HG02763 (cell line): ENCODE measurements around the gene HOXD13.

ENCODE experiments used
- ATAC-seq: cut with Tn5 transposase; IDR thresholded peaks from one replicate; pipeline ENCODE4 v1.9.1; 2021; ENCODE audit warnings: mild to moderate bottlenecking, moderate library complexity; ENCODE audit not compliant: unreplicated experiment

The HOXD13 gene

DNA sequence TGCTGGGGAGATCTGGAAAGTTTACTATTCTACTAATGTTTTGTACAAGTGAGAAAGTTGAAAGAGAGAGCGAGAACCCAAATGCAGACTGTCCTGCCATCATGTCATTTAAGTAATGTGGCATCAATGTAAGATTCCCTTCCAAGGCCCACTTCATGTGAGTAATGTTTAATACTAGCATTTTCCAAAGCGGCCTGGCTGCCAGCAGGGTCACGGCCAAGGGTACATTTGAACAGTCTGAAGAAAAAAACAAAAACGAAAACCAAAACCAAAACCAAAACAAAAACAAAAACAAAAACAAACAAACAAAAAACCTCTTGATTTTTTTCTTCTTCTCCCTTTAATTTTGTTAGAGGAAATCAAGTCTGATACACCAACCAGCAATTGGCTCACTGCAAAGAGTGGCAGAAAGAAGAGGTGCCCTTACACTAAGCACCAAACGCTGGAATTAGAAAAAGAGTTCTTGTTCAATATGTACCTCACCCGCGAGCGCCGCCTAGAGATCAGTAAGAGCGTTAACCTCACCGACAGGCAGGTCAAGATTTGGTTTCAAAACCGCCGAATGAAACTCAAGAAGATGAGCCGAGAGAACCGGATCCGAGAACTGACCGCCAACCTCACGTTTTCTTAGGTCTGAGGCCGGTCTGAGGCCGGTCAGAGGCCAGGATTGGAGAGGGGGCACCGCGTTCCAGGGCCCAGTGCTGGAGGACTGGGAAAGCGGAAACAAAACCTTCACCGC, 26.2 kb downstream of the HOXD13 start:
- no peak for ATAC-seq

DNA sequence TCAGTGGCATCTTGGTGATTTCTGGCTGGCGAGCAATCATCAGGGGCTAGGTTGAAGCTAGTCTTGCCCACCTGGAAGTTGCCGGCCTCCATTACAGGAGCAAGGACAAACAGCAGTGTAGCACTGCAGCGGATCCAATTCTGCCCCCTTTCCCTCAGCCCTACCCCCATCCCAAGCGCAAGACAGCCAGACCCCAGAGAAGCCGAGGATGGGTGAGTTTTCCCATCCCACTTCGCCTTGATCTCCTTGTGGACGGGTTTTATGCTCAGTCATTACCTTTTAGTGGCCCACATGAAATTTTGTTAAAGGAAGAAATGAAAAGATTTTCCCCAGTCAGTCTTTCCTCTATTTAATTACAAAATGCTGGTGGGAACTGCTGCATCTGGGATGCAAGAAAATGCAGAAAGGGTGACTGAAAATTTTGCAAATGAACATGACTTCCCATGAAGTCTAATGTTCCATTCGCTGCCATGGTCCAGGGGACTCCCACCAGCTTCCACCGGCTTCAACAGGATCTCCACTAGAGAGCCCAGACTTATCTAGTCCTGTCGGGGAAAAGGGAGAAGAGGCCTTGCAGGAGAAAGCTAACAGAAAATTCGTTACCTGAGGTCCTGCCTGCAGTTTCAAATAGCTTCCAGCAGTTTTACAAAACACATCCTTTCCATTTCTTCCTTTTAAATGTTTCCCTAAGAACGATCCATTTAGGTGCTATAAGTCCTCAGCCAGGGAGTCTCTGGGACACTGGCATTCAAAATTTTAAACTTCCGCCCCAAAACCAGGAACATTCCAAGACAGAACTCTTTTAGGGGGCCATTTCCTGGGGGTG, 28.1 kb downstream of the HOXD13 start:
- ATAC-seq: no peak

DNA sequence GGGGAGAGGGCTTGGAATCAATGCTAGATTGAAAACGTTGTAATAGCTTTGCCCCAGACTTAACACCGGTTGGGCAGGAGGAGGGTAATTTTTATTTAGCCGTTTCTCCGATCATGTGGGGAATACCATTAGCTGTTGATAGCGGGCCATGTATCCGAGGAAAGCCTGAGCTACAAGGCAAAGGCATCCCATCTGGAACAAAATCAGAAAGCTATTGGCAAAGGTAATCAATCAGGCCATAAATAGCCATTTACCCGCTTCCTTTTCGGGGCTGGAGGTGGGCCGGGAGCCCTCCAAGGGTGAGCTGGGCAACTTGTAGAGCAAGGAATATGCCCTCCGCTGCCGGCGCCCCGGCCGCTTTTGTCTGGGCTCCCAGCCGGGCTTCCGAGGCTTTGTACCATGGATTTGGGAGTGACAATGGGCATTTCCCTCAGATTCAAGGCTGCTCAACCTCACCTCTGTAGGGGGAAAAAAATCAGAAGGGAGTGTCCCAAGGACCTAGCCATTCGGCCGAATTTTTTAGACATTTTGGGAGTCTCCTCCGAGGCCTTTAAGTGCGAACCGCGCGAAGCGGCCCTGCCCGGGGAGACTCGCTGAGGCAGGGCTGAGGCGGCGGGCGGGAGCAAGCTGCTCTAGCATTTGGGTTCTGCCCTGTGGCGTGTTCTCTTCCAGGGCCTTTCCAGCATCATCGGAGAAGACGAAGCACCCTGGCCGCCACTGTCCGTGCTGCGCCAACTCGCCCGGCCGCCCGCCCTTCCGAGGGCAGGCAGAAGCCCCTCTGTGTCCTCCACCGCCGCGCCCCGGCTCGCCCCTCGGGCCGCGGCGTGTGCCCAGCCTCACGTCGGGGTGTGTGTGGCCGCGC, 28.9 kb downstream of the HOXD13 start:
- no peak for ATAC-seq

DNA sequence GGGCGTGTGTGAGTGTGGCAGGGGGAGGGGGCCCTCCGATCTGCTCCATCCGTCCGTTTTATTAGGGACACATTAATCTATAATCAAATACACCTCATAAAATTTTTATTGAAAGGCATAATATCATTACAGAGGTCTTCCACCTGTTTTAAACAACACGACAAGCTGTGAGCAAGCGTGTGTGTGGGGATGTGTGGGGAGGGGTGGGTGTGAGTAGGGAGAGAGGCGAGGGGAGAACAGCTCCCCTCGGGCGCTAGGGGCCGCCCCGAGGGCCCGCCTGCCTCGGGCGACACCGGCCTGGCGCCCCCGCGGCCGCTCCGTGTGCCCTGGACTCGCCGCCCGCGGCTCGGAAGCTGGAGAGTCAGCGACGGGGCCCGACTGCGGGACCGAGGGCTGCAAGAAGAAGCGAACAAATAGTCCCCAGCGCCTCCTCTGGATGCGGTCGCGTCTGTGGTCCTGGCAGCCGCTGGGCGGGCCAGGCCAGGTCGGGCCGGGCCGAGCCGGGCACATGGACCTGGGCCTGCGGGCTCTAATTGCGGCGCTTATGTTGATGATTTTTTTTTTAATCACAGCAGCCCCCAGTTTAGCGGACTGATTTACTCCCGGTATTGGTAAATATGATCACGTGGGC, 29.6 kb downstream of the HOXD13 start:
- ATAC-seq: no peak

DNA sequence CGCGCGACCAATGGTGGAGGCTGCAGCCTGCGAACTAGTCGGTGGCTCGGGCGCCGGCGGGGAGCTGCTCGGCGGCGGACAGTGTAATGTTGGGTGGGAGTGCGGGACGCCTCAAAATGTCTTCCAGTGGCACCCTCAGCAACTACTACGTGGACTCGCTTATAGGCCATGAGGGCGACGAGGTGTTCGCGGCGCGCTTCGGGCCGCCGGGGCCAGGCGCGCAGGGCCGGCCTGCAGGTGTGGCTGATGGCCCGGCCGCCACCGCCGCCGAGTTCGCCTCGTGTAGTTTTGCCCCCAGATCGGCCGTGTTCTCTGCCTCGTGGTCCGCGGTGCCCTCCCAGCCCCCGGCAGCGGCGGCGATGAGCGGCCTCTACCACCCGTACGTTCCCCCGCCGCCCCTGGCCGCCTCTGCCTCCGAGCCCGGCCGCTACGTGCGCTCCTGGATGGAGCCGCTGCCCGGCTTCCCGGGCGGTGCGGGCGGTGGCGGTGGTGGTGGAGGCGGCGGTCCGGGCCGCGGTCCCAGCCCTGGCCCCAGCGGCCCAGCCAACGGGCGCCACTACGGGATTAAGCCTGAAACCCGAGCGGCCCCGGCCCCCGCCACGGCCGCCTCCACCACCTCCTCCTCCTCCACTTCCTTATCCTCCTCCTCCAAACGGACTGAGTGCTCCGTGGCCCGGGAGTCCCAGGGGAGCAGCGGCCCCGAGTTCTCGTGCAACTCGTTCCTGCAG, 30.3 kb downstream of the HOXD13 start, which contains the start of gene HOXD9:
Gene HOXD9 (plus strand): TSS at position 37 of the 728 bp plus-strand sequence. CDS start 50 bp downstream, at position 87.
- no peak for ATAC-seq

DNA sequence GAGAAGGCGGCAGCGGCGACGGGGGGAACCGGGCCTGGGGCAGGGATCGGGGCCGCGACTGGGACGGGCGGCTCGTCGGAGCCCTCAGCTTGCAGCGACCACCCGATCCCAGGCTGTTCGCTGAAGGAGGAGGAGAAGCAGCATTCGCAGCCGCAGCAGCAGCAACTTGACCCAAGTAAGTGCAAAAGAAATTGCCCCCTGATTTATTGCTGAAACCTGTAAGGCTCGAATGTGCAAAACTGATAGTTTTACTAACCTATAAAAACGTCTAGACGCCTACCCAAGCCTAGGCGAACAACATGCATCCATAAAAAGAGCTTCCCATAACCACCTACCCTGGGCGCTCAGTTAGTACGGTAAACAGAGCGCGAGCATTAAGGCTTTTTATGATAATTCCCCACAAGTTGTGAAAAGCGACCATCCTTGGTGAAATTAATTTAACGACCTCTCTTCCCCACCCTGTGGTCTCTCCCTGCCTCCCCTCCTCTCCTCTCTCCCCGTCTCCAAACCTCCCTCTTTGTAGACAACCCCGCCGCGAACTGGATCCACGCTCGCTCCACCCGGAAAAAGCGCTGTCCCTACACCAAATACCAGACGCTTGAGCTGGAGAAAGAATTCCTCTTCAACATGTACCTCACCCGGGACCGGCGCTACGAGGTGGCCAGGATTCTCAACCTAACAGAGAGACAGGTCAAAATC, 31.0 kb downstream of the HOXD13 start:
- no peak for ATAC-seq

DNA sequence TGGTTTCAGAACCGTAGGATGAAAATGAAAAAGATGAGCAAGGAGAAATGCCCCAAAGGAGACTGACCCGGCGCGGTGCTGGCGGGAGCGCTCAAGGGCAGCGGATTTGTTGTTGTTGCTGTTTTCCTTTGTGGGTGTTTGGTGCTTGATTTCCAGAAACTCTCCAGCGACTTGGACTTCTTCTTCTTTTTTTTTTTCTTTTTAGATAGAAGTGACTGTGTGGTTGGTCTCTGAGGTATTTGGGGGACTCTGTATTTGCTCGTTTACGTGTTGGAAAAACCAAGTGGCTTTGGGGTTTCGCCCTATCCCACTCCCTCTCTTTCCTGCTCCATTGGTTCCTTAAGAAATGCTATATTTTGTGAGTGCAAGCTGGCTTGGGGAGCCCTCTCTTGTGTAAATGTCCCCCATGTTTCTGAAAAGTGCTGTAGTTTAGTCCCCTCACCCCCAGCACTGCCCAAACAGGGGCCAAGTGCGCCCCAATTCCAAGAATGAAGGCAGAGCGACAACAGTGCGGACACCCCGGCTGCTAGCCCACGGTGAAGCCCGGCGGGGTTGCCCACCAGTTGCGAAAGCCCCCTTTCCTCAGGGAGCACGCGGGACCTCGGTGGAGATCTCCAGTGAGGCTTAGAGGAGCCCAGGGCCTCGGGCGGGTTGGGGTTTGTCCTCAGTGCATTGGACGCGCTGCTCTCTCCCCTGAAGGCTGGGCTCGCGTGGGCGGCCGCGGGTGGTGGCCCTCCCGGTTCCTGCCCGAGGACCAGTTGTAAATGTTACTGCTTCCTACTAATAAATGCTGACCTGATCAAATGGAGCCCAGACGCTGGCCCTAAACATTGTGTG, 31.8 kb downstream of the HOXD13 start:
- ATAC-seq: no peak

DNA sequence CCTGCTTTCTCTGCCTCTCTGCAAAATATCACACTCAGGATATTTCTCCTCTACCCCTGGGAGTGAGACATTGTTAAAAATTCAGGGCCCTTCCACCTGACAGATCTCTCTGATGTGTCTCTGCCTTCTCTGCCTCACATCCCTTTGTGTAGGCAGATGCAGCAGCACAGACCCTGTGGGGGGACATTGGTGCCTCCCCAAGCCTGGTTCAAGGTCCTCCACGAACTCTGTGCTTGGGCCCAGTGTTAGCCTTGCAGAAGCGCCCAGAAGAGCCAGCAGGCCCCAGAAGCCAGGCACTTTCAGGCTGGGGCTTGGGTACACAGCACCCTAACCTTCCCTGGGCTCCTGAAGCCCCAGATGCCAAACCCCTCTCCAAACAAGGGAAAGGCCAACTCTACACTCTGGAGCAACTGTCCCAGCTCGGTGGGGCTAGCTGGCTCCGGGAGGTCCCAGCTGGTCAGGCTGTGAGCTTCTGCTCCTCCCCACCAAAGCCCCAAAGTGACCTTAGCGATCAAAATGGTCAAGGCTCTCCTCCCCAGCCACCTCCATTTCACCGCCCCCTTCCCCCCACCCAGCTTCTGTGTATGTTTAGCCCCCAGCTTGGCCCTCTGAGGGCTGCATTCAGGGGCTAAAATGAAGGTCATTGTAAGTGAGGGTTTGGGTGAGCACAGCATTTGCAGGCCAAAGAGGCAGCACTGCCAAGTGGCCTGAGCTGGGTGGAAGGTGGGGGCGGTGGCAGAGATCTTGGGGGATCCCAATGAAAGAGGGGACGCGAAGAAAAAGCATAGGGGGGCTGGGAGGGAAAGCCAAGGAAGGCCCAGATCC, 32.6 kb downstream of the HOXD13 start:
- ATAC-seq: no peak

DNA sequence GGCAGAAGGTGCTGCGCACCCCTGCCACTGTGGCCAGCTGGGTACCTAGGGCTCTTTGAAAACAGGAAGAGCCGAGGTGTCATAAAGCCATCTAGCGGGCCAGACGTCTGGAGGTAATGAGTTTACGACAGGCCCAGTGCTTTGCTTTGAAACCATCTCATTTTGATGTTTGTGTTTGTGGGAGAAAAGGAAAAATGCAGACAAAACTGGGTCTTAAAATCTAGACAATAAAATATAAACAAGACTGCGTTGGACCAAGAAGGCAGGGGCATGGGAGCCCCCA, 33.2 kb downstream of the HOXD13 start:
- no peak for ATAC-seq

DNA sequence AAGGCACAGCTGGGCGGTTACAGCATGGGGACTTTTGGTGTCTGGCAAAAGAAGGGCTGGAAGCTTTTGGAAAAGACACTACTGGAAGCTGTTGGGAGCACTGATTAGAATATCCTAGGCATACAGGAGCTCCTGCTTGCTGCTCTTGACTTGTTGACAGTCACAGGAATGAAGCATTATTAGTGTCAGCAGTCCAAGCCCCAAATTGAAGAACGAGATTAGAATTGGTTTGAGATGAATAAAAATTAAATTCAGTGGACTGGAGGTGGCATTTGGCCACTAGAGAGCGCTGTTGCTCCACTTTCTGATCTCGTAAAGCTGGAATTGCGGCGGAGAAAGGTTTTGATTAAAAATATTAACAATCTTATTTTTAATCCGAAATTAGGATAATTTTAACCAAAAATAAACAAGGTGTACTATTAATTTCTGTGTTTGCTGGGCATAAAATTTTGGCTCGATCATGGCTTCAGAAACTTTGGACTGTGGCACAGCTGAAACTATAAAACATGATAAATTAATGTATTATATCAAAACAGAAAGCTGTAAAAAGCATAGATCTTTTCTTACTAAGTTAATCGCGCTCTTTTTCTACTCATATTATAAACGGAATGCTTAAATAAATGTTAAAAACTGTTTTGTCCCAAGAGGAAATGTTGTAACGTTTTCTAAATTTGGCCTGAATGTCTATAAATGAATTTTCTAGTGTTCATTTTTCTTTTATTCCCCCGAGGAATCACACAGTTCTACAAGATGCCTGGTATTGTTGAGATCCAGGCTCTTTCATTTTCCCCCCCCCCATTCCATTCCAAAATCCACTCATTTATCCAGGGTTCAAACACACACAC, 34.6 kb downstream of the HOXD13 start:
- no peak for ATAC-seq

DNA sequence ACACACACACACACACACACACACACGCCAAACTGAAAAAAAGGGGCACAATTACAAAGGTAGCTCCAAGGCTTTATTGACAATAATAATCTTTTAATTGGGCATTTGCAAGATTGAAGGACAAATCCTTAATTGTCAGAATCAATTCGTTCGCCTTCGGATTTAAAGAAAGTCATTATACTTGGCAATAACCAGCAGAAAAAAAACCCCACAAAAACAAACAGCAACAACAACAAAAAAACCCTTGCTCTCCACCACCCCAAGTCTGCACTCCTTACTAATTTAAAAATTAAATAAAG, 35.2 kb downstream of the HOXD13 start:
- no peak for ATAC-seq

DNA sequence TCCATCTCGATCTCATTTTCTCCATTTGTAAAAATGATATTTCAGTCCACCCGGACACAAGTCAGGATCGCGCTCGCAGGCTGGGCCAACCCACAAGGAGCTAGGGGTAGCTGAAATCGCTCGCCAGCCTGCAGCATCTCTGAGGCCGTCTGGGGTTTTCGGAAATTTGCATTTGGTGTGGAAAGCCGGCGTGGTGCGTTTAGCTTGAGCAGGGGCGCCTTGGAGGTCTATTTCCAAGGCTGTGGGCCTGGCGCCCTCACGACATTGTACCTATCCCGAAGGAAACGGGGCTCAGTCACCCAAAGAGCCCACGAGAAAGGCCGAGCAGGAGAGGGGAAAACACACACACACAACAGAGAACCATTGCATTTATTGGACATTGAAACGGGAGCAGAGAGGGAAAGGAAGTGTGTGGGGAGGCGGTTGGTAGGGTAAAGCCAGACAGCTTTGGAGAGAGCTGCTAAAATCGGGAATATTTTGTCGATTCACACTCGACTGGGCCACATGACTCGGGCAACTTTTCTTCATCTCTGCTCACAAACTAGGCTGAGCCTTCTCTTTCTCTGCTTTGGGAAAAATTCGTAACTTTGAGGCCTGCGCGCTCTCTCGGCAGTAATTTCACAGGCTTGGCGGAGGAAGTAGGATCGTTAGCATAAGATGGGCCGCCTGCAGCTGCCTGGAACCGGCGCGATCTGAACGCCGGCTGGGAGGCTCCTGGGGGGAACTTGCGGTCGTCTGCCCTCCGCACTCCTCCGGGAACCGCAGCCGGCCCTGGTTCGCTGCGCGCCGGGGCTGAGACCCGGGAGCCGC, 35.9 kb downstream of the HOXD13 start:
- ATAC-seq: no peak

DNA sequence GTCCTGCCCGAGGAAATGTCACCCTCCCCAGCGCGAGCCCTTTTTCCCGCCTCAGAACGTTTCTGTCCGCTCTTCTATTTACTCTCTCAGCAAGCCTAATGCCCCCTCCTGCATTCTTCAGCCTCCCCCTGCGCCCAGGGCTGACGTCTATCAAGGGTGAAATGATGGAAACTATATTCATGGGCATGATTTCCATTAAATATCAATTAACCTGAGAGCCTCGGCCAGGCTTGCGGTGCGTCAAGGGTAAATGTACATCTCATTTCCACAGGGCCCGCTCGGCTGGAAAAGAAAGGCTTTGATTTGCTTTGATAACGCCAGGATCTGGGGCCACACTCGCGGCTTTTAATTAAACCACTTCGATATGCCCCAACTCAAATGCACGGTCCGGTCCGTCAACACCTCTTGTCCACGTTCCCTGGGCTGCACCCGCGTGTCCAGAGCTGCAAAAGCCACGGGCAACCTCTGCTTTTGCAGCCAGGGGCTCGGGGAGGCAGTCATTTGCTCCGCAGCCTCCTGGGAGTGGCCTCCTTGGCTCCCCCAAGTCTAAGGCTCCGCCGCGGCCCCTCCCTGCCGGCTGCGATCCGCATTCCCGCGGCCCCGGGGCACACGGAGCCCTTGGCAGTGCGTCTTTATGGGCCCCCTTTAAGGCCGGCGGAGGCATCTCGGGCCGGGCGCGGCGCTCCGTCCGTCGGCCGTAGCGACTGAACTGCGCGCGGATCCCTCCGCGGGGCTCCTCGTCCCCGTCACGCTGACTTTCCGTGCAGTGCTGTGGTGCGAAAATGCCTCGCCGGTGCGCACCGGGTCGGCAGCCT, 36.7 kb downstream of the HOXD13 start, which contains the start of gene HOXD8:
Gene HOXD8 (plus strand): TSS at position 724 of the 815 bp plus-strand sequence. CDS start 662 bp downstream, outside the sequence.
- no peak for ATAC-seq

DNA sequence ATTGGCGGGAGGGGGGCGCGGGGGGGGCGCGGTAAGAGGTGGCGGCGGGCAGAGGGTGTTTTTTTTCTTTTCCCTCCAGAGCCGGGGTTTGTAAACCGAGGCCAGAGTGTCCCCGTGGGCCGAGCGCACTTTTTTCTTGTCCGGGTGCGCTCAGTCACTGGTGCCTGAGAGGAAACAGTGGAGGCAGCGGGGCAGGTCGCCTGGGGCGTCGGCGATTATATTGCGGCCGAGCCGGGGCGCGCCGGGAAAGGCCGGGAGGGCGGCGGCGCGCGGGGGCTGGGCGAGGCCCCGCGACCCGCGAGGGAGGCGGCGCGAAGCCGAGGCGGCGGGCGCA, 37.3 kb downstream of the HOXD13 start:
- ATAC-seq: no peak

DNA sequence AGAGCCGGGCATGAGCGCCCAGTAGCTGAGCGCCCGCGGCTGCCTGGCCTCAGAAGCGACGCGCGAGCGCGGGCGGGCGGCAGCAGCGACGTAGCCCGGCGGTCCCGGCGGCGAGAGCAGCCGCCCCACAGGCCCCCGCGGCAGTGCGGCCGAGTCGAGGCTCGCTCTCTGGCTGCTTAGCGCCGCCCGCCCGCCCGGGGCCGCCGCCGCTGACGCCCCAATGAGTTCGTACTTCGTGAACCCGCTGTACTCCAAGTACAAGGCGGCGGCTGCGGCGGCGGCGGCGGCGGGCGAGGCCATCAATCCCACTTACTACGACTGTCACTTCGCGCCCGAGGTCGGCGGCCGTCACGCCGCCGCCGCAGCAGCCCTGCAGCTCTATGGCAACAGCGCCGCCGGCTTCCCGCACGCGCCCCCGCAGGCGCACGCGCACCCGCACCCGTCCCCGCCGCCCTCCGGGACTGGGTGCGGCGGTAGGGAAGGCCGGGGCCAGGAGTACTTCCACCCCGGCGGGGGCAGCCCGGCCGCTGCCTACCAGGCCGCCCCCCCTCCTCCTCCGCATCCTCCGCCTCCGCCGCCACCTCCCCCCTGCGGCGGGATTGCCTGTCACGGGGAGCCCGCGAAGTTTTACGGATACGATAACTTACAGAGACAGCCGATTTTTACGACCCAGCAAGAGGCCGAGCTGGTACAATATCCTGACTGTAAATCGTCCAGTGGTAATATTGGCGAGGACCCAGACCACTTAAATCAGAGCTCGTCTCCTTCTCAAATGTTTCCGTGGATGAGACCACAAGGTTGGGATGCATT, 37.8 kb downstream of the HOXD13 start:
- no peak for ATAC-seq
